Ovary (tissue), 3 donors: ENCODE data around the gene IGF2BP2.

ENCODE experiments used
- EP300 ChIP-seq: sonication (generic); formaldehyde crosslinking; IDR thresholded peaks from one replicate; pipeline ENCODE4 v1.6.1; 2017; ENCODE audit warnings: antibody characterized with exemption
- POLR2A ChIP-seq: fragments of 450-650 bp; IDR thresholded peaks from one replicate; pipeline ENCODE4 v1.6.1; 2017; ENCODE audit warnings: antibody characterized with exemption, mild to moderate bottlenecking, moderate library complexity
- TF ChIP-seq, protein P1 (sequence below), 3 donors: fragments of 450-650 bp in 2 of 3; fragments of 200-600 bp in 1 of 3; IDR thresholded peaks; one replicate each; pipeline versions ENCODE4 v1.5.1 to v1.8.0; 2016 to 2022; ENCODE audit warnings: antibody characterized with exemption in 3 of 3, mild to moderate bottlenecking in 1 of 3
- donor health status: DM: no; HTN: no; CAD: no.

- TF ChIP-seq, protein P1, sequence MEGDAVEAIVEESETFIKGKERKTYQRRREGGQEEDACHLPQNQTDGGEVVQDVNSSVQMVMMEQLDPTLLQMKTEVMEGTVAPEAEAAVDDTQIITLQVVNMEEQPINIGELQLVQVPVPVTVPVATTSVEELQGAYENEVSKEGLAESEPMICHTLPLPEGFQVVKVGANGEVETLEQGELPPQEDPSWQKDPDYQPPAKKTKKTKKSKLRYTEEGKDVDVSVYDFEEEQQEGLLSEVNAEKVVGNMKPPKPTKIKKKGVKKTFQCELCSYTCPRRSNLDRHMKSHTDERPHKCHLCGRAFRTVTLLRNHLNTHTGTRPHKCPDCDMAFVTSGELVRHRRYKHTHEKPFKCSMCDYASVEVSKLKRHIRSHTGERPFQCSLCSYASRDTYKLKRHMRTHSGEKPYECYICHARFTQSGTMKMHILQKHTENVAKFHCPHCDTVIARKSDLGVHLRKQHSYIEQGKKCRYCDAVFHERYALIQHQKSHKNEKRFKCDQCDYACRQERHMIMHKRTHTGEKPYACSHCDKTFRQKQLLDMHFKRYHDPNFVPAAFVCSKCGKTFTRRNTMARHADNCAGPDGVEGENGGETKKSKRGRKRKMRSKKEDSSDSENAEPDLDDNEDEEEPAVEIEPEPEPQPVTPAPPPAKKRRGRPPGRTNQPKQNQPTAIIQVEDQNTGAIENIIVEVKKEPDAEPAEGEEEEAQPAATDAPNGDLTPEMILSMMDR (IDR thresholded peaks at IDR 0.05), result no peak
- TF ChIP-seq POLR2A, result no peak
- no peak for TF ChIP-seq EP300
Observed at GRCh38 chr3:185784317-185784716, 40.5 kb downstream of the IGF2BP2 start.
